UCSD-AML1 (cell line): ENCODE results near the gene MPG.
A peak's percentile ranks its signal among the peaks of the same experiment; 100 is the strongest.

Experiments used
- DNase-seq: peaks from one replicate; lab custom pipeline; 2025; ENCODE audit not compliant: unreplicated experiment; lab: John Stamatoyannopoulos, UW

The MPG gene

DNA sequence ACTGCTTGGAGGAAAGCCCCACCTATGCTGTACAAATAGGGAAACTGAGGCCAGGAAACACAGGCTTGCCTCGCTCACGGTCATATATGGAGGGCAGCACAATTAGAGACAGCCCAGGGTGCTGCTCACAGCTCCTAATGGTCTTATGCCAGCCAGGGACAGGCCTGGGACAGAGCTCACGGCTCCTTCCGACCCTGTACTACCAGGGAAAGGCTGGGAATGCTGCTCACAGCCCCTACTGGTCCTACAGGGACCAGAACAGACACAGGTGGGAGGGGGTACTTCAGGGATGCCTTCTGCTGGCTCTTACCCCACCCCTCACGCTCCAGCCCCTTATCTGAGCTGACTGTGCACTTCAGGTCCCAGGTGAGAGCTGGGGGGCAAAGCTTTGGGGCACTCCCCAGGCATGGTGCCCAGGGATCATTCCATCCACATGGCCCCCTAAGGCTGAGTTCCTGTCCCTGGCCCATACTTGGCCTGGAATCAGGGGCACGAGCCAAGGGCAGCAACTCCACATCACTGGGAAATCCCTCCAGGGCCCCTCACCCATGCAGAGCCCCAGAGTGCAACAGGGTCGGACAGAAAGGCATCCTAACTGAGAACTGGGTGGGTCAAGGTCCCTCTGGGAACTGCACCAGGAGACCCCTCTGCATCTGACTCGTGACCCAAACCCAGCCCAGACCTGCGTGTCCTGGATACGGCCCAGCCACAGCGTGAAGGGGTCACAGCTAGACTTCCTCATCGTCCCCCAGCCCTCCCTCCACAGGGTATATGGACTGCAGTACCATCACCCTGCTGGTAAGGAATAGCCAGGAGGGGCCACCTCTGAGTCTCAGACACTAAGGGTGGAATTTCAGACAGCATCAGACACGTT, 11.5 kb upstream of the MPG start:
- DNase-seq: no peak

DNA sequence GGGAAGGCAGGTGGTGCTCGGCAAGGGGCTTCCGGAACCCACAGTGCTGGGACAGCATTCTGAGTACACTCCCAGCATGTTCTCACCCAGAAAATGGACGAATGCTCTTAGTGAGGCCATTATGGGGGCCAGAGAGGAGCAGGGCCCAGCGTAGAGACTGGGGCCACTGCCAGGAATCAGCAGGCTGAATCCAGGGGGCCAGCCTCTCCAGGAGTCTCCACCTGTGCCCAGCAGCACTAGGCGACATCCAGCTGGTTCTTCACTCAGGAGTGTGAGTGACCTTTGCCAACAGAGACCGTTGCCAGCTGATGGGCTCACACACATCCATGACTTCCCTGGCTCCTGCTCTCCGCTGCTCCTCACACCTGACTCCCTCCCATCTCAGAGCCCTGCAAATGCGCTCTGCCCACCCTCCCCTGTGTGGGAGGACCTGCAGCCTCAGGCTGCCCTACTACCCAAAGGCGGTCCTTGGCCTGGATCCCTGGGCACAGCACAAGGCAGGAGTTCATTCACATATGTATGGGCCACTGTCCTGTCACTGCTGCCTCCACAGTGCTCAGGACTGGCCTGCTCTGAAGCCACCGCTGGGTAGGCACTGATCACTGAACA, 10.7 kb upstream of the MPG start:
- no peak for DNase-seq

DNA sequence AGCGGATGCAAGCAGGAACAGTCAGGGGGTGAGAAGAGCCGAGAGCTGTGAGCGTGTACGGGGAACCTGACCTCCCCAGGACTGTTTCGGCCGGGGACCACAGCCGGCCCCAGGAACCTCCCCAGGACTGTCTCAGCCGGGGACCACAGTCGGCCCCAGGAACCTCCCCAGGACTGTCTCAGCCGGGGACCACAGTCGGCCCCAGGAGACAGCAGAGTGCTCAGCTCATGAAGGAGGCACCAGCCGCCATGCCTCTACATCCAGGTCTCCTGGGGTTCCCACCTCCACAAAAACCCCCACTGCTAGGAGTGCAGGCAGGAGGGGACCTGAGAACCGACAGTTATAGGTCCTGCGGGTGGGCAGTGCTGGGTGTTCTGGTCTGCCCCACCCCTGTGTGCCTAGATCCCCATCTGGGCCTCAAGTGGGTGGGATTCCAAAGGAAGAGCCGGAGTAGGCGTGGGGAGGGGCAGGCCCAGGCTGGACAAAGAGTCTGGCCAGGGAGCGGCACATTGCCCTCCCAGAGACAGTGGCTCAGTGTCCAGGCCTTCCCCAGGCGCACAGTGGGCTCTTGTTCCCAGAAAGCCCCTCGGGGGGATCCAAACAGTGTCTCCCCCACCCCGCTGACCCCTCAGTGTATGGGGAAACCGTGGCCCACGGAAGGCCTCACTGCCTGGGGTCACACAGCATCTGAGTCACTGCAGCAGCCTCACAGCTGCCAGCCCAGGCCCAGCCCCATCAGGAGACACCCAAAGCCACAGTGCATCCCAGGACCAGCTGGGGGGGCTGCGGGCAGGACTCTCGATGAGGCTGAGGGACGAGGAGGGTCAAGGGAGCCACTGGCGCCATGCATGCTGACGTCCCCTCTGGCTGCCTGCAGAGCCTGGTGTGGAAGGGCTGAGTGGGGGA, 9.9 kb upstream of the MPG start:
- DNase-seq: no peak

DNA sequence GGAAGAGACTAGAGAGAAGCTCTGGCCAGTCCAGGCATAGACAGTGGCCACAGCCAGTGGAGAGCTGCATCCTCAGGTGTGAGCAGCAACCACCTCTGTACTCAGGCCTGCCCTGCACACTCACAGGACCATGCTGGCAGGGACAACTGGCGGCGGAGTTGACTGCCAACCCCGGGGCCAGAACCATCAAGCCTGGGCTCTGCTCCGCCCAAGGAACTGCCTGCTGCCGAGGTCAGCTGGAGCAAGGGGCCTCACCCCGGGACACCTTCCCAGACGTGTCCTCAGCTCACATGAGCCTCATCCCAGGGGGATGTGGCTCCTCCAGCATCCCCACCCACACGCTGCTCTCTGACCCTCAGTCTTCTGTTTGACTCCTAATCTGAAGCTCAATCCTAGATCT, 8.8 kb upstream of the MPG start:
- DNase-seq: no peak

DNA sequence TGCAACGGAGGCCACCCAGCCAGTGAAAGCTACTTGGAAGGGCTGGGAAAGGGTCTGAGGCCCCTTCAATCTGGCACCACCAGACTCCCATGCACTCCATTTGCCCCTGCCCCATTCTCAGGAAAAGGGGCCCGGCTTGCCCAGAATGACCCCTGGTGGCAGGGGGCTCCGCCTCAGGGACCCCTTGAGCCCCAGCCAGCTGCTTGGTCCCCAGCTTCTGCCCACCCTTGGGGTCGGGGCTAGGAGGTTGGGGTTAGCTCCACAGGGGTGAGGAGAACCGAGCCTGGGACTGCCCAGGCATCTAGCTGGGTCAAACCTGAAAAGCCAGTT, 6.8 kb upstream of the MPG start:
- DNase-seq: no peak

DNA sequence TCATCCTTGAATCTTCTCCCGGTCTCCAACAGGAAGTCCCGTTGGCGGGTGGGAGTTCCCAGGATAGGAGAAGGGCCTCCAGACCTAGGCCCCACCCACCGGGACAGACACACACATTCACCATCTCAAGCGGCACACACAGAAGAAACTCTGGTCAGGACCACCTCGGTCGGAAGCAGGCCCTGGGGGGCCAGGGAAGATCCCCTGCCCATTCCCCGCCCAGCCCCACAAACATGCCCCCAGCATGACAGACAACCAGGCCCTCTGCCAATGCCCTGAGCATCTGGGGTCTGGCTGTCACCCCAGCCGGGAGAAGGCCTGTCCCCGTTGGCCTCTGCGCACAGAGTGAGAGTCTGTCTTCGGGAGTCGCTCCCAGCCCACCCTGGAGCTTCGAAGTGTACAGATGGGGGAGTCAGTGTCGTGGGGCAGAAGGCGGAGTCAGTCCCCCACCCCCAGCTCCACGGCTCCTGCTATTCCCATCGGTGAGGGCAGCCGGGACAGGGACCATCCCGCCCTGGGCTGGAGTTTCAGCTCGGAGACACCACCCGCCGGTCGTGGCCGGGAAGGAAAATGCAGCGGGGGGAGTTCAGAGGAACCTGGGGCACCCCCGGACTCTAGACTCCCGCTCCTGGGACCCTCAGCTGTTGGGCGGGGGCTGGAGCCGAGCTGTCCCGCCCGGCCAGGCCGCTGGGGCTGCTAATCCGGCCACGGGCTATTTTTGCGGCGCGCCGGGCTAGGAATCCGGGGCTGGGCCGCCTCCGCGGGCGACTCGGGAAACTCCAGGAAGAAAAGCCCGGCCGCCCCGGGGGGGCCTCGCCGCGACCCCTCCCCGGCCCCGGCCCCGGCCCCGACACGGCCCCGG, 6.3 kb upstream of the MPG start:
- DNase-seq: no peak

DNA sequence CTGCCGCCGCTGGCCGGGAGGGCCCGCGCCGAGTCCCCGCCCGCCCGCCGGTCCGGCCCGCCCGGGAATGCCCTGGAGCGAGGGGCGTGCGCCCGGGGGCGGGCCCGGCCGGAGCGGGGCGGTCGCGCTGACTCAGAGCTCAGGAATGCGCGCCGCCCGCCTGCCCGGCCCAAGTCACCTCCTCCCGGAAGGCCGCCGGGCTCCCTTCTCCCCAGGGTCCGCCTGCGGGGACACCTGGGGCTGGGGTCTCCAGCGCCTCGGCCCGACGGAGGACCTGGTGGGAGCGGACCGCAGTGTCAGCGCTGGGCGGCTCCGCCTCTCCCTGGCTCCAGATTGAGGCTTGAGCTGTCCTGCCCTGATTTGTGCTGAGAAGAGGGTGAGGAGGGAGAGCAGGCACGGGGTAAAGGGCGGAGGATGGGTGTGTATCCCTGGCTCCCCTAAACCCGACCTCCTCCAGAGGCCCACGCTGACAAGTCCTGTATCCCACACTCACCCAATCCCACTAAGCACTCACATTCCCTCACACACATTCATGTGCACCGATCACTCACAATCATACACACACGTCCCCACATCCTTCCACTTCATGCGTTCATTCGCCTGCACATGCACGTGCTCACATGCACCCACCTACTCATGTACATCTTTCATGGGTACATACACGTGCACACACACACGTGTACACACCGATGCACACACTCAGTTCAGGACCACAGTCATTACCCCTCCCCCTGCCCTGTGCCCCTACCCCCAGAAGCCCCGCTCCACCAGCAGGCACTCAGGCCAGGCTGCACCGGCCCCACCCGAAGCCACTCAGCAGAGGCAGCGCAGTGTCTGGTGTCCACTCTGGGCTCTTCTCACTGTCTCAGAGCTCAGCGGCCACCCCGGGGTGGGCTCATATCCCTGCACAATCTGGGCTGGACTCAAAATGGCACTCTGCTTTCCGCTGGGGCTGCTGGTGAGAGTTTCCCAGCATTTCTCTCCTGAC, 5.2 kb upstream of the MPG start, which contains the start of gene RHBDF1:
Gene RHBDF1 (minus strand): TSS at position 71 of the 988 bp plus-strand sequence. CDS start 7,616 bp downstream, outside the sequence.
- peak; percentile 47 for DNase-seq

DNA sequence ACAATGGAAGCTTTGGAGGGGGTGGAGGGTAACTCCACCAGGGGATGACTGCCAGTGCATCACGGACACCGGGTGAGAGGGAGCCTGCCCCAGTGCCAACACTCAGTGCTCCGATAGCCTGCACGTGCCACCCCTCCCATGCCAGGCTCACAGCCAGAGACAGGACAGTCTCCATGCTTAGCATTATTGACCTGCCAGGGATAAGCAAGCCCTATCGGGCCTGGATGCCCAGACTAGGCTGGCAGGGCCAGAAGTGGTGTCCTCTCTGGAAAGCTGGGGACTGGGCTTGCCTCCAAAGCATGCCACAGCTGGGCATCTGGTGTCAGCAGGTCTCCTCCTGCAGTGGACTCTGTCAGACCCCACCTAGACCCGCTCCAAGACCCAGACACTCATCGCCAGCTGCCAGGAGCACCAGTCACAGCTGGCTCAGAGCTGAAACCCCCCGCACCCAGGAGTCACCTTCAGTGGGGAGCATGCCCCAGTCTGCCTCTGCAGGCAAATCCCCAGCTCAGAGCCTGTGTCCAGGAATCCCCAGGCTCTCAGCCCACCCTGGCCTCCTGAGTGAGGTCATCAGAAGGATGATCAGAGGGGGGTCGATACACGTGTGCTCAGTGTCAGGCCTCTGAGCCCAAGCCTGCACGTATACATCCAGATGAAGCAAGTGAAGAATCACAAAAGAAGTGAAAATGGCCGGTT, 3.8 kb upstream of the MPG start:
- DNase-seq: no peak

DNA sequence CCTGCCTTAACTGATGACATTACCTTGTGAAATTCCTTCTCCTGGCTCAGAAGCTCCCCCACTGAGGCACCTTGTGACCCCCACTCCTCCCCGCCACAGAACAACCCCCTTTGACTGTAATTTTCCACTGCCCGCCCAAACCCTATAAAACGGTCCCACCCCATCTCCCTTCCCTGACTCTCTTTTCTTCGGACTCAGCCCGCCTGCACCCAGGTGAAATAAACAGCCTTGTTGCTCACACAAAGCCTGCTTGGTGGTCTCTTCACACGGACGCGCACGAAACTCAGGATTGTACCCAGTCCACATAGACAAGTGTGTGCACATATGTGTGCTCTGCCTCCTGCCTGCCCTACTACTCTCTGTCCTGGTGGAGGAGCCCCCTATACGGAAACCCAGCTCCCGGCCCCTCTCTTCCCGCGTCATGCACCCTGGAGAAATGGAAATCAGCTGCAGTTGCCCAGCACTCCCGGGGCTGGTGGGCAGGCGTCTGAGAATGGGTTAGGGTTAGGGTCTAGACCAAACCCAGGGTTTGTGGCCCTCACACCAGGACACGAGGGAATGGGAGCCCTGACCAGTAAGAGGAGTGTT, 3.2 kb upstream of the MPG start:
- DNase-seq: no peak

DNA sequence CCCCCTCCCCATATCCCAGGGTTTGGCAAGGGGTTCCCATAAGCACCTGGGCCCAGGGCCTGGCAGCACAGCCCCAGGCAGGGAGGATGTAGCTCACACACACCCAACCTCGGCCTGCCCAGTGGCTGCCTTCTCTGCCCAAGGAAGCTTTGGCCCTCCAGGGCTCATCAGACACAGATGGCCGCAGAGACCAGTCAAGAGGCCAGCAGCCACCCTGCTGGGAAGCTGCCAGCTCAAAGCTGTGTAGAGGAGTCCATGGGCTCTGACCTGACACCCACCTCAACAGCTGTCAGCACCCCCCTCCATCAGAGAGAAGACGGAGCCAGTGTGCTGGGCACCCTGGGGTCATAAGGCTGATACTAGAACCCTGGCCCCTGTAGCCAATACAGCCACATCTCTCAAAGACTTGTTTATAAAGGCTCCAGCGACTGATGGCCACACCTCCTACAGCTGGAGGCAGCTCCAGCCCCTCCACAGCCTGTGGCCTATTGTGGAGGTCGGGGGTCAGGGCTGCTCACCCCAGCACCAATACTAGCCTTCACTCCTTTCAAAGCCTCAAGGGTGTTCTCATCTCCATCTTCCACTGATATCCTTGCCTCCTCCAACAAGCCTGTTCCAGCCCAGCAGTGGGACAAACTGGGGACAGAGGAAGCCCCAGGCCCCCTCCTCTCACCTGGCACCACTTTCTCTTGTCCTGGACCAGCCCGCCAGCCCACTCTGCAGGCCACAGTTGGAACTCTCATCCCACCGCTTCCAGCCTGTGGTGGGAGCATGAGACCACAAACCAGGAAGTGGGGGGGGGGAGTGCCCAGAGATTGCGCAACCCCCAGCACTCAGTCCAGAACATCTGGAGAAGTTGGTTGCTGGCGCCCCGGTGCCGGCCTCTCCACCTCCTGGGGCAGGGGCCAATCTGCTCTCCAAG, 2.2 kb upstream of the MPG start:
- peak; percentile 93 for DNase-seq

DNA sequence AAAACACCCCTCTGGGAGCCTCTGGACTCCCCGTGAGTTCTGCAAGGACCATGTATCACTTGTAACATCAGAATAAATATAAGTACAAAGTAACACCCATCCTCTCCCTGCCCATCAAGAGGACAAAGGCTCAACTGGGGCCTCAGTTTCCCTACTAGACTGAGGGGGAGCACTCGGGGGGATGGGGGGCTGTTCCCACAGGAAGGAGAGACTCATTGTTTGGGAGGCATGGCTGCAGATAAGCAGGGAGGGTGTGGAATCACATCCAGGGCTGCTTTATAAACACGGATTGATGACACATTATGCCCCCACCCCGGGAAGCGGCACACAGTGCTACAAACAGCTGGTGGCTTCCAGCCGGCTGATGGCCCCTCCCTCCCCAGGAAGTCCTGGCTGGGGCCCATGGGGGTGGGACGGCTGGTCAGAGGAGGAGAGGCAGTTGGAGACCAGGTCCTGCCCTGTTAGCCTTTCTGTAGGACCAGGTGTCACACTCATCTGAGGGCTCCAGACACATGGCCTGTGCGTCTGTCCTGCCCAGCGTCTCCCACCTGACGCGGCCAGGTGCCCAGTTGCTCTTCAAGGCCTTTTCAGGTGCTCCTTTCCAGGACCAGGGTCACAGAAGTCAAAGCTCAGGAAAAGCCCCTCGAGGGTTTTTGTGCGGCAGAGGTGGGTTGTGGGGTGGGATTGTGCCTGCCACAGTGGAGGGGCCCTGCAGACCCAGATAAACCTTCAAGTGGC, 1.3 kb upstream of the MPG start:
- DNase-seq: peak; percentile 71

DNA sequence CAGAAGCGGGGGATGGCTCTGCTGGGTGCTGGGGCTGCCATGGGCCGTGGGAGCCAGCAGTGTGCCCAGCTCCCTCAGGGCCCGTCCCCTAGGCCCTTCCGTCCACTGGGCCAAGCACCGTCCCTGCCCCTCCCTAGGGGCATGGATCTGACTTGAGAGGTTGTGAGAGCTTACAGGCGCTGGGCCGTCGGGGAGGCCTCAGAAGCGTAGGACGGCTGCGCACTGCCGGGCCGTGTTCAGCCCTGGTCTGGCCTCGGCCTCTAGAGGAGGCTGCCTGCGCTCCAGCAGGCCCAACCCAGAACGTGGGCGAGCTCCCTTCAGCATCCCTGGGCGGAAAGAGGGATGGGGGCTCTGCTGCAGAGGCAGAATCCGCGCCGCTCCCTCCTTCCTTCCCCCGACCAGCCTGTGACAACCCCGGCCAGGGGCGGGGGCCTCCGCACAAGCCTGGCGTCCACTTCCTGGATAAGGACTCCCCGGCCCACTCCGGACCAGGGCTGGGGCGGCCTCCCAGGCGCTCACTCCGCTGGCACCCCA, 685 bp upstream of the MPG start:
- DNase-seq: peak; percentile 78

DNA sequence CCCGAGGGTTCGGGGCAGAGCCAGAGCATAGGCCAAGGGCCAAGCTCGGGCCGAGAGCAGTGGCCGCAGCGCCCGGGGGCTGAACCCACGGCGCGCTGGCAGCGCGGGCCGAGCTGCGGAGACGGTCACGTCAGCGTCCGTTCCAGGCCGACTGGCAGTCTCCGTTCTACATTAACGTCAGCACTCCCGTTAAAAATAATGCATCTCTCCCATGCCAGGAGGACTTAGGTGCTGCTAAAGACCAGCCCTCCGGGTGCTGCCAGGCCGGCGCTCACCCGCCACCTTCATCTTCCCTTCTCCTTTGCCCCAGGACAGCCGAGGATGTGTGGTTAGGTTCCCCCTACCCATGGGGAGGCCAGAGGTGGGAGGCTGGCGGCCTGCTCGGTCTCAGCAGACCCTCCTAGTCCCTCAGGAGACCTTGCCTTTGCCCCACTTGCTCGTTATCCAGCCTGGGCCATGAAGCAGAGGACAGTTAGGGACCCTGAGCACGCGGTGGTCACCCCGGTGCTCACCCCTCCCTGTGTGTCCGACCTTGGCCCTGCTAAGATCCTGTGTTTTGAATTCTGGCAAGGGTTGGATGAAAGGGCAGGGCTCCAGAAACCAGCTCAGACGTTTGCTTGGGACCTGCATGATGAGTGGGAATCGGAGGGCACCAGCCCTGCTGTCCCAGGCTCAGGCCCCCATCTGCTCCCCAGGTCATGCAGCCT, 572 bp downstream of the MPG start:
- no peak for DNase-seq

DNA sequence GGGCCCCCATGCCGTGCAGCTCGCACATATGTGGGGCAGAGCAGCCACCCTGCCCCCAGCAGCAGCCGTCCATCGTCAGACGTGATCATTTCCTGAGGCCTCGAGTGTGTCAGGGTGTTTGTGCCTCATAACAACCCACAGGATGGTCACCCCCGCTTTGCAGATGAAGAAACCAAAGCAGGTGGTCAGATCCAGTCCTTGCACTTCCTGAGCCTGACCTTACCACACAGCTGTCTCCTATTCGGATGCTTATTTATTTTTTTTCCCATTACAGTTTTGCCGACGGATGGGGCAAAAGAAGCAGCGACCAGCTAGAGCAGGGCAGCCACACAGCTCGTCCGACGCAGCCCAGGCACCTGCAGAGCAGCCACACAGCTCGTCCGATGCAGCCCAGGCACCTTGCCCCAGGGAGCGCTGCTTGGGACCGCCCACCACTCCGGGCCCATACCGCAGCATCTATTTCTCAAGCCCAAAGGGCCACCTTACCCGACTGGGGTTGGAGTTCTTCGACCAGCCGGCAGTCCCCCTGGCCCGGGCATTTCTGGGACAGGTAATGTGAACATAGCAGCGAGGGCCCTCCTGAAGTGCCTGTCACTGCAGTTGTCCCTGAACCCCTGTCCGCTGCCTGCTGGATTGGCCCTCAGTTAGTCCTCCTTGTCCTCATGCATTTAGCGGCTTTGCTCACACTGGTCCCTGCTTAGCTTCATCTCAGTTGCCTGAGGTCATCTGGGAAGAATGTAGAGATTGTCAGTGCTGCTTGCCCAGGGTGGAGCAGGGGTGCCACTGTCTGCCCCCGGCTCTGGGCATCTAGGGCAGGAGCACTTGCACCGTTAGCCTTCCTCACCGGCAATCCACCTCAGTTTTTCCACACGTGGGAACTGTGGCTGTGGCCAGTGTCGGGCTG, 1.4 kb downstream of the MPG start:
- peak; percentile 28 for DNase-seq

DNA sequence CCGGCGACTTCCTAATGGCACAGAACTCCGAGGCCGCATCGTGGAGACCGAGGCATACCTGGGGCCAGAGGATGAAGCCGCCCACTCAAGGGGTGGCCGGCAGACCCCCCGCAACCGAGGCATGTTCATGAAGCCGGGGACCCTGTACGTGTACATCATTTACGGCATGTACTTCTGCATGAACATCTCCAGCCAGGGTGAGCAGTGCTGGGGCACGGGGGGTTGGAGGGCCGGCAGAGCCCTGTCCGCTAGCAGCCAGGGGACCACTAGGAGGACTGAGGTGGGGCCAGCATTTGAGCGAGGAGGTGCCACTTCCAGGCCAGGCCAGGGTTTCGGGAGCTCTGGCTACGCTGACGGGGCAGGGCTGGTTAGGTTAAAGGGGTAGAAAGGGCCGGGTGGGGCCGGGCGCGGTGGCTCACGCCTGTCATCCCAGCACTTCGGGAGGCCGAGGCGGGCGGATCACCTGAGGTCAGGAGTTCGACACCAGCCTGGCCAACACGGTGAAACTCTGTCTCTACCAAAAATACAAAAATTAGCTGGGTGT, 5.1 kb downstream of the MPG start:
- no peak for DNase-seq
